IMR-90 (cell line): ENCODE data around the gene STAMBPL1. TPM values are rescaled to one million over a fixed set of nuclear protein-coding genes. Genes with fewer than 3 reads are reported as not detected.

Experiments used
- ATAC-seq: fragments of 200-7000 bp; cut with Tn5 transposase; 2 replicates; pipeline ENCODE4 v1.9.1; 2020; ENCODE audit warnings: low read depth, mild to moderate bottlenecking, moderate library complexity
- BruUV-seq: library from RNA; stranded (reverse); fragments of 400-500 nt; replicated peaks from 2 replicates; lab custom pipeline; 2021; lab: Mats Ljungman, UMichigan
- CTCF ChIA-PET: fragments of 300-600 bp; formaldehyde crosslinking; extraction: SDS; loops from one replicate; lab custom pipeline; 2021; ENCODE audit warnings: antibody characterized with exemption; lab: Yijun Ruan, JAX
- POLR2A ChIA-PET: fragments of 300-600 bp; sonication (Branson Sonifier 250); formaldehyde crosslinking; loops from one replicate; lab custom pipeline; 2022; ENCODE audit warnings: antibody characterized with exemption; ENCODE audit not compliant: unreplicated experiment; lab: Charles Lee
- DNase-seq: peaks from one replicate; pipeline ENCODE4 v3.0.0; 2013
- H2AFZ ChIP-seq: replicated peaks from 2 replicates; pipeline ENCODE3; 2013; ENCODE audit warnings: low read length, mild to moderate bottlenecking; ENCODE audit not compliant: poor library complexity
- H2AK5ac ChIP-seq: 2 replicates; pipeline ENCODE4 v1.6.1; 2013; ENCODE audit warnings: low read depth, low read length, inconsistent platforms
- H2AK9ac ChIP-seq: replicated peaks from 2 replicates; pipeline ENCODE3; 2013; ENCODE audit warnings: mild to moderate bottlenecking, low read depth, low read length, moderate library complexity; ENCODE audit not compliant: poor library complexity
- H2BK120ac ChIP-seq: 2 replicates; pipeline ENCODE4 v1.6.1; 2013; ENCODE audit warnings: low read depth, low read length, inconsistent platforms
- H2BK15ac ChIP-seq: 3 replicates; pipeline ENCODE4 v1.6.1; 2013; ENCODE audit warnings: low read depth, low read length, inconsistent platforms
- H2BK20ac ChIP-seq: 2 replicates; pipeline ENCODE4 v1.6.1; 2013; ENCODE audit warnings: low read depth, mild to moderate bottlenecking, inconsistent platforms, low read length, moderate library complexity
- H2BK5ac ChIP-seq: 2 replicates; pipeline ENCODE4 v1.6.1; 2013; ENCODE audit warnings: mild to moderate bottlenecking, low read depth, low read length, inconsistent platforms; ENCODE audit not compliant: poor library complexity, severe bottlenecking
- H3K14ac ChIP-seq: replicated peaks from 2 replicates; pipeline ENCODE4 v1.6.1; 2013; ENCODE audit warnings: low read depth, low read length, inconsistent platforms
- H3K18ac ChIP-seq: 2 replicates; pipeline ENCODE4 v1.6.1; 2013; ENCODE audit warnings: low read depth, low read length, control low read depth
- H3K23ac ChIP-seq: 2 replicates; pipeline ENCODE4 v1.6.1; 2013; ENCODE audit warnings: low read depth, low read length, inconsistent platforms
- H3K27ac ChIP-seq: 2 replicates; pipeline ENCODE4 v1.5.1; 2013; ENCODE audit warnings: mild to moderate bottlenecking, control low read depth, low read length; ENCODE audit not compliant: insufficient read depth
- H3K27me3 ChIP-seq: 2 replicates; pipeline ENCODE4 v1.6.1; 2013; ENCODE audit warnings: low read length; ENCODE audit not compliant: control insufficient read depth, insufficient read depth
- H3K36me3 ChIP-seq: 2 replicates; pipeline ENCODE4 v1.6.1; 2013; ENCODE audit warnings: low read length, mixed read lengths; ENCODE audit not compliant: control insufficient read depth, insufficient read depth
- H3K4ac ChIP-seq: 2 replicates; pipeline ENCODE4 v1.6.1; 2013; ENCODE audit warnings: low read depth, low read length, inconsistent platforms
- H3K4me1 ChIP-seq: 2 replicates; pipeline ENCODE4 v1.6.1; 2013; ENCODE audit warnings: low read length, mixed read lengths; ENCODE audit not compliant: control insufficient read depth, insufficient read depth
- H3K4me2 ChIP-seq: 2 replicates; pipeline ENCODE4 v1.6.1; 2013; ENCODE audit warnings: low read depth, mild to moderate bottlenecking, control low read depth, low read length, moderate library complexity
- H3K4me3 ChIP-seq: 2 replicates; pipeline ENCODE4 v1.5.1; 2013; ENCODE audit warnings: low read depth, mild to moderate bottlenecking, control low read depth, low read length, moderate library complexity; ENCODE audit not compliant: insufficient read depth
- H3K56ac ChIP-seq: 2 replicates; pipeline ENCODE4 v1.6.1; 2013; ENCODE audit warnings: low read length, inconsistent platforms; ENCODE audit not compliant: insufficient read depth; ENCODE audit errors: extremely low read depth
- H3K79me1 ChIP-seq, 2 experiments: 2 replicates each; pipeline ENCODE4 v1.6.1; 2013; ENCODE audit warnings: low read length in 2 of 2, inconsistent platforms in 1 of 2, low read depth in 1 of 2
- H3K9ac ChIP-seq: 2 replicates; pipeline ENCODE4 v1.6.1; 2013; ENCODE audit warnings: low read depth, low read length, control low read depth
- H3K9me1 ChIP-seq: 2 replicates; pipeline ENCODE4 v1.6.1; 2013; ENCODE audit warnings: low read length, inconsistent platforms; ENCODE audit not compliant: insufficient read depth
- H3K9me3 ChIP-seq: 2 replicates; pipeline ENCODE4 v1.6.1; 2013; ENCODE audit warnings: low read length; ENCODE audit not compliant: control insufficient read depth, insufficient read depth
- H4K20me1 ChIP-seq: 2 replicates; pipeline ENCODE4 v1.6.1; 2013; ENCODE audit warnings: low read length, inconsistent platforms; ENCODE audit not compliant: insufficient read depth
- H4K5ac ChIP-seq: 2 replicates; pipeline ENCODE4 v1.6.1; 2013; ENCODE audit warnings: mild to moderate bottlenecking, low read depth, low read length, control low read depth
- H4K8ac ChIP-seq, 2 experiments: 2 replicates each; pipeline ENCODE4 v1.6.1; 2013; ENCODE audit warnings: low read depth in 2 of 2, low read length in 2 of 2, control low read depth in 1 of 2, inconsistent platforms in 1 of 2
- H4K91ac ChIP-seq: 2 replicates; pipeline ENCODE4 v1.6.1; 2013; ENCODE audit warnings: low read depth, low read length, inconsistent platforms; ENCODE audit not compliant: insufficient read depth
- BHLHE40 ChIP-seq: fragments of 150-350 bp; IDR thresholded peaks from 2 replicates; pipeline ENCODE4 v1.6.1; 2016; ENCODE audit warnings: mild to moderate bottlenecking, low read depth, low read length
- CEBPB ChIP-seq: IDR thresholded peaks from 2 replicates; pipeline ENCODE4 v1.6.1; 2012; ENCODE audit warnings: low read depth, low read length, improper control_type of control experiment
- CHD1 ChIP-seq: IDR thresholded peaks from 2 replicates; pipeline ENCODE4 v1.6.1; 2012; ENCODE audit warnings: low read depth, low read length, improper control_type of control experiment
- CTCF ChIP-seq: conservative IDR thresholded peaks from 2 replicates; pipeline ENCODE4 v1.5.1; 2012; ENCODE audit warnings: mild to moderate bottlenecking, low read depth, low read length, improper control_type of control experiment
- FOS ChIP-seq: fragments of 150-350 bp; IDR thresholded peaks from 2 replicates; pipeline ENCODE4 v1.6.1; 2016; ENCODE audit warnings: low read depth, low read length
- MAFK ChIP-seq: IDR thresholded peaks from 2 replicates; pipeline ENCODE4 v1.6.1; 2012; ENCODE audit warnings: low read depth, low read length, improper control_type of control experiment
- MAZ ChIP-seq: IDR thresholded peaks from 2 replicates; pipeline ENCODE4 v1.6.1; 2012; ENCODE audit warnings: low read depth, mild to moderate bottlenecking, low read length, improper control_type of control experiment, moderate library complexity, borderline replicate concordance
- MXI1 ChIP-seq: IDR thresholded peaks from 2 replicates; pipeline ENCODE4 v1.6.1; 2012; ENCODE audit warnings: low read depth, mild to moderate bottlenecking, low read length, moderate library complexity, borderline replicate concordance
- NFE2L2 ChIP-seq: fragments of 150-350 bp; IDR thresholded peaks from 2 replicates; pipeline ENCODE4 v1.6.1; 2016; ENCODE audit warnings: low read depth, mild to moderate bottlenecking, low read length
- POLR2A ChIP-seq: IDR thresholded peaks from 2 replicates; pipeline ENCODE4 v1.6.1; 2012; ENCODE audit warnings: mild to moderate bottlenecking, low read depth, low read length
- RAD21 ChIP-seq: IDR thresholded peaks from 2 replicates; pipeline ENCODE4 v1.6.1; 2012; ENCODE audit warnings: low read length, improper control_type of control experiment
- RCOR1 ChIP-seq: IDR thresholded peaks from 2 replicates; pipeline ENCODE4 v1.6.1; 2012; ENCODE audit warnings: mild to moderate bottlenecking, low read length, improper control_type of control experiment; ENCODE audit not compliant: insufficient replicate concordance
- RFX5 ChIP-seq: IDR thresholded peaks from 2 replicates; pipeline ENCODE4 v1.8.0; 2012; ENCODE audit warnings: low read depth, mild to moderate bottlenecking, low read length, moderate library complexity
- SMC3 ChIP-seq: fragments of 150-350 bp; IDR thresholded peaks from 2 replicates; pipeline ENCODE4 v1.6.1; 2016; ENCODE audit warnings: low read depth, mild to moderate bottlenecking, antibody characterized with exemption, low read length, moderate library complexity
- dilution Hi-C: fragments of 300-500 bp; cut with HindIII; formaldehyde crosslinking; loops from one replicate; pipeline ENCODE4 v1.14.3; 2018; ENCODE audit warnings: low sequenced_read_pairs; ENCODE audit not compliant: unreplicated experiment
- in situ Hi-C: fragments of 300-500 bp; cut with MboI; formaldehyde crosslinking; loops from 3 replicates; pipeline ENCODE4 v1.14.3; 2019; ENCODE audit warnings: low sequenced_read_pairs, inconsistent platforms, mixed read lengths
- intact Hi-C: fragments of 100-400 bp; cut with micrococcal nuclease; formaldehyde crosslinking; loops from 2 replicates; pipeline ENCODE4 v1.10.0; 2022
- polyA plus RNA-seq, 3 experiments: library from polyadenylated mRNA; depleted of rRNA; stranded (reverse); fragments of >200 nt; gene quantifications; 2 replicates each; pipeline ENCODE4 v1.2.3, GENCODE V29; 2012; ENCODE audit warnings: low replicate concordance in 1 of 3
- total RNA-seq: library from RNA; depleted of rRNA; stranded (reverse); fragments of >200 nt; gene quantifications from 2 replicates; pipeline ENCODE4 v1.2.3, GENCODE V29; 2012
- TF ChIP-seq, protein P1 (sequence below): fragments of 150-350 bp; IDR thresholded peaks from 2 replicates; pipeline ENCODE4 v1.6.1; 2017; ENCODE audit warnings: mild to moderate bottlenecking, antibody characterized with exemption, low read length, low read depth
- TF ChIP-seq, protein P2 (sequence below): fragments of 150-350 bp; IDR thresholded peaks from 2 replicates; pipeline ENCODE4 v1.6.1; 2016; ENCODE audit warnings: low read depth, mild to moderate bottlenecking, low read length, moderate library complexity, borderline replicate concordance

STAMBPL1 gene
- total and polyA plus RNA-seq, 2 of the 4 experiments (the other 2 are of a cell fraction): 26.8 to 28.1 TPM

DNA sequence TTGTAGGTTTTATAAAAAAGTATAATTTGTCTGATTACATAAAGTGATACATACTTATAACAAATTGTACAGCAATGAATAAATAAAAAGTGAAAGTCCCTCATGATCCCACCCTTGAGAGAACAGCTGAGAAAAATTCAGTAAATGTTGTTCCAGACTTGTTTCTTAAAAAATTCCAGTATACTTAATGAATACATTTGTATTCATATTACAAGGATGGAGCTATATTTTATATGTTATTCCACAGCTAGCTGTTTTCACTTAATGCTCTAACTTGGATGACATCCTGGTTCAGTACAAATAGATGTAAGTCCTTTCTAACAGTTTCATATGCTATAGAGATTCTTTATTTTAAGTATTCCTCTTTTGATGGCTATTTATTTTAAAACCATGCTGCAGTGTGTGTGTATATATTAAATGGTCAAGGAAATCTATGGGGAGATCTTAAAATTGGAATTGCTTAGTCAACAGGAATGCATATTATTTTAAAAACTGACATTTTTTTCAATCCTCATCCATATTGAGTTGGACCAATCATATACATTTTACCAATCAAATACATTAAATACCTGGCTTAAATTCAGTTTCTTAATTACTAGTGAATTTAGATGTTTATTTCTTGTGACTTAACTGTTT is 8.9 kb downstream of the STAMBPL1 start:
- peaks cover 2% of the 10 kb centered on the region; the same call in 1 of the 2 replicates for H3K36me3 ChIP-seq
- H3K18ac ChIP-seq: no peak overlapping the region
- H2BK20ac ChIP-seq: no peak overlapping the region
- H3K27ac ChIP-seq: peak overlapping the region; percentile 18; the same call in 1 of the 2 replicates
- H4K91ac ChIP-seq: no peak overlapping the region
- no peak for ATAC-seq
- H3K4me1 ChIP-seq: peaks cover 38% of the 10 kb centered on the region
- in situ Hi-C loops: no loop called here
- no peak overlapping the region for H2AFZ ChIP-seq
- peak overlapping the region; percentile 94 for H2BK5ac ChIP-seq
- H3K9me1 ChIP-seq: peaks cover 22% of the 10 kb centered on the region
- no peaks in the 10 kb centered on the region for H3K27me3 ChIP-seq
- no peak overlapping the region for H3K4me3 ChIP-seq
- TF ChIP-seq MAZ: no peak
- no peak for TF ChIP-seq RAD21
- TF ChIP-seq RCOR1: no peak
- TF ChIP-seq, protein P1, sequence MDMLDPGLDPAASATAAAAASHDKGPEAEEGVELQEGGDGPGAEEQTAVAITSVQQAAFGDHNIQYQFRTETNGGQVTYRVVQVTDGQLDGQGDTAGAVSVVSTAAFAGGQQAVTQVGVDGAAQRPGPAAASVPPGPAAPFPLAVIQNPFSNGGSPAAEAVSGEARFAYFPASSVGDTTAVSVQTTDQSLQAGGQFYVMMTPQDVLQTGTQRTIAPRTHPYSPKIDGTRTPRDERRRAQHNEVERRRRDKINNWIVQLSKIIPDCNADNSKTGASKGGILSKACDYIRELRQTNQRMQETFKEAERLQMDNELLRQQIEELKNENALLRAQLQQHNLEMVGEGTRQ: no peak
- no peak for TF ChIP-seq POLR2A
- no peak for TF ChIP-seq CHD1
- TF ChIP-seq FOS: no peak
- TF ChIP-seq MXI1: no peak
- TF ChIP-seq CTCF: no peak
- no peak for TF ChIP-seq BHLHE40
- no peak for TF ChIP-seq NFE2L2
- no peak for TF ChIP-seq MAFK
- TF ChIP-seq, protein P2, sequence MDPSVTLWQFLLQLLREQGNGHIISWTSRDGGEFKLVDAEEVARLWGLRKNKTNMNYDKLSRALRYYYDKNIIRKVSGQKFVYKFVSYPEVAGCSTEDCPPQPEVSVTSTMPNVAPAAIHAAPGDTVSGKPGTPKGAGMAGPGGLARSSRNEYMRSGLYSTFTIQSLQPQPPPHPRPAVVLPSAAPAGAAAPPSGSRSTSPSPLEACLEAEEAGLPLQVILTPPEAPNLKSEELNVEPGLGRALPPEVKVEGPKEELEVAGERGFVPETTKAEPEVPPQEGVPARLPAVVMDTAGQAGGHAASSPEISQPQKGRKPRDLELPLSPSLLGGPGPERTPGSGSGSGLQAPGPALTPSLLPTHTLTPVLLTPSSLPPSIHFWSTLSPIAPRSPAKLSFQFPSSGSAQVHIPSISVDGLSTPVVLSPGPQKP: no peak
- TF ChIP-seq CEBPB: no peak
- TF ChIP-seq RFX5: no peak
- no peak for TF ChIP-seq SMC3
- peaks cover 13 to 59% of the 10 kb centered on the region in 2 experiments for H3K79me1 ChIP-seq
- no peak overlapping the region for H2AK5ac ChIP-seq
- H2AK9ac ChIP-seq: no peak overlapping the region
- H3K23ac ChIP-seq: no peak overlapping the region
- intact Hi-C loops: no loop called here
- CTCF ChIA-PET: no interaction called here
- no peak for DNase-seq
- H3K9ac ChIP-seq: no peak overlapping the region
- H2BK15ac ChIP-seq: no peak overlapping the region; the same call in 2 of the 3 replicates
- POLR2A ChIA-PET: interaction anchor here (0.7 kb wide), 1 partner anchor 10 kb away, joined by 3 read pairs; no protein-coding TSS in a partner anchor
- H4K8ac ChIP-seq: peak overlapping the region in 1 of 2 experiments; percentile 55; a peak in 1 of 4 replicates
- H3K4ac ChIP-seq: peak overlapping the region; percentile 20; the same call in 1 of the 2 replicates
- no peak overlapping the region for H3K56ac ChIP-seq
- BruUV-seq: no TSS peak
- H3K9me3 ChIP-seq: no peaks in the 10 kb centered on the region
- peak overlapping the region; percentile 30; the same call in 1 of the 2 replicates for H2BK120ac ChIP-seq
- H4K5ac ChIP-seq: no peak overlapping the region
- no peak overlapping the region for H3K4me2 ChIP-seq
- no peaks in the 10 kb centered on the region for H4K20me1 ChIP-seq
- dilution Hi-C loops: no loop called here
- no peak overlapping the region for H3K14ac ChIP-seq
